ENCODE results near the gene BICDL2.

BICDL2 gene

GRCh38 chr16:2987833-2988232 lies 48.9 kb downstream of the BICDL2 start:
- Histone ChIP-seq H3K14ac (ENCODE audit: low read length) (peak overlapping the region; percentile 3), H3K18ac (ENCODE audit: low read length) (peak overlapping the region; percentile 83), H3K23ac (ENCODE audit: low read depth, low read length, poor library complexity) (no peak overlapping the region), H3K79me1 (ENCODE audit: low read depth, low read length) (no peaks in the 10 kb centered on the region), H2BK12ac (ENCODE audit: low read length) (peak overlapping the region; percentile 73), H3K27ac (replicated peaks; ENCODE audit: low read length) (no peak overlapping the region), H2AFZ (ENCODE audit: low read length) (no peak overlapping the region), H2BK5ac (ENCODE audit: low read length) (no peak overlapping the region), H3K4me1 (ENCODE audit: control insufficient read depth in 2 of 2, insufficient read depth in 1 of 2, low read depth in 1 of 2, low read length in 2 of 2) (peaks cover 0 to 6% of the 10 kb centered on the region in 2 donors), H4K91ac (ENCODE audit: low read depth, low read length, poor library complexity) (no peak overlapping the region), H3K9ac (ENCODE audit: low read depth, low read length, poor library complexity) (no peak overlapping the region), H2BK120ac (ENCODE audit: low read depth, low read length) (no peak overlapping the region), H3K4ac (ENCODE audit: low read length) (no peak overlapping the region), H3K36me3 (replicated peaks in 1 of 2; ENCODE audit: control insufficient read depth in 2 of 2, insufficient read depth in 2 of 2, low read length in 2 of 2) (no peaks in the 10 kb centered on the region), H4K8ac (ENCODE audit: low read depth, low read length) (no peak overlapping the region), H3K9me3 (replicated peaks in 1 of 2; ENCODE audit: control insufficient read depth in 2 of 2, insufficient read depth in 1 of 2, low read depth in 1 of 2, low read length in 2 of 2) (no peaks in the 10 kb centered on the region), H3K4me2 (ENCODE audit: insufficient read depth, low read length, poor library complexity, severe bottlenecking) (no peak overlapping the region), H2AK5ac (ENCODE audit: low read depth, low read length) (peak overlapping the region; percentile 56), H3K27me3 (ENCODE audit: control insufficient read depth in 3 of 3, insufficient read depth in 3 of 3, low read depth in 1 of 3, low read length in 3 of 3) (peaks cover 0 to 79% (median 0%) of the 10 kb centered on the region in 3 experiments), H3K4me3 (ENCODE audit: low read length in 2 of 2) (no peak overlapping the region), H2BK15ac (ENCODE audit: low read length) (peak overlapping the region; percentile 37)
- no peak for DNase-seq (ENCODE audit: low spot score)
- no CpG with 5 or more reads among the region's 8 CpGs for WGBS, 2 donors (ENCODE audit: extremely low coverage in 2 of 2, insufficient read length in 2 of 2, insufficient replicate concordance in 1 of 2)

GRCh38 chr16:2987286-2987685 lies 49.5 kb downstream of the BICDL2 start:
- DNase-seq (ENCODE audit: low spot score), result no peak
- Histone ChIP-seq H2BK5ac (ENCODE audit: low read length) (peak overlapping the region; percentile 53), H3K27me3 (ENCODE audit: control insufficient read depth in 3 of 3, insufficient read depth in 3 of 3, low read depth in 1 of 3, low read length in 3 of 3) (peaks cover 0 to 77% (median 0%) of the 10 kb centered on the region in 3 experiments), H3K4me2 (ENCODE audit: insufficient read depth, low read length, poor library complexity, severe bottlenecking) (no peak overlapping the region), H3K14ac (ENCODE audit: low read length) (peak overlapping the region; percentile 71), H3K4ac (ENCODE audit: low read length) (no peak overlapping the region), H2BK15ac (ENCODE audit: low read length) (peak overlapping the region; percentile 54), H3K9ac (ENCODE audit: low read depth, low read length, poor library complexity) (no peak overlapping the region), H2BK12ac (ENCODE audit: low read length) (peak overlapping the region; percentile 73), H3K18ac (ENCODE audit: low read length) (peak overlapping the region; percentile 83), H3K36me3 (replicated peaks in 1 of 2; ENCODE audit: control insufficient read depth in 2 of 2, insufficient read depth in 2 of 2, low read length in 2 of 2) (no peaks in the 10 kb centered on the region), H3K9me3 (replicated peaks in 1 of 2; ENCODE audit: control insufficient read depth in 2 of 2, insufficient read depth in 1 of 2, low read depth in 1 of 2, low read length in 2 of 2) (no peaks in the 10 kb centered on the region), H3K27ac (replicated peaks; ENCODE audit: low read length) (no peak overlapping the region), H2AK5ac (ENCODE audit: low read depth, low read length) (peak overlapping the region; percentile 88), H3K79me1 (ENCODE audit: low read depth, low read length) (no peaks in the 10 kb centered on the region), H4K8ac (ENCODE audit: low read depth, low read length) (no peak overlapping the region), H3K4me1 (ENCODE audit: control insufficient read depth in 2 of 2, insufficient read depth in 1 of 2, low read depth in 1 of 2, low read length in 2 of 2) (peaks cover 0 to 3% of the 10 kb centered on the region in 2 donors), H3K4me3 (ENCODE audit: low read length in 2 of 2) (no peak overlapping the region), H2AFZ (ENCODE audit: low read length) (no peak overlapping the region), H2BK120ac (ENCODE audit: low read depth, low read length) (no peak overlapping the region), H4K91ac (ENCODE audit: low read depth, low read length, poor library complexity) (no peak overlapping the region), H3K23ac (ENCODE audit: low read depth, low read length, poor library complexity) (no peak overlapping the region)
- no CpG with 5 or more reads among the region's 9 CpGs for WGBS, 2 donors (ENCODE audit: extremely low coverage in 2 of 2, insufficient read length in 2 of 2, insufficient replicate concordance in 1 of 2)

GRCh38 chr16:2986623-2987188 lies 50.0 kb downstream of the BICDL2 start:
- Histone ChIP-seq H2BK5ac (ENCODE audit: low read length) (peak overlapping the region; percentile 53), H4K8ac (ENCODE audit: low read depth, low read length) (no peak overlapping the region), H2BK15ac (ENCODE audit: low read length) (peak overlapping the region; percentile 54), H3K4me2 (ENCODE audit: insufficient read depth, low read length, poor library complexity, severe bottlenecking) (no peak overlapping the region), H3K4me1 (ENCODE audit: control insufficient read depth in 2 of 2, insufficient read depth in 1 of 2, low read depth in 1 of 2, low read length in 2 of 2) (peaks cover 4 to 7% of the 10 kb centered on the region in 2 donors), H3K23ac (ENCODE audit: low read depth, low read length, poor library complexity) (no peak overlapping the region), H4K91ac (ENCODE audit: low read depth, low read length, poor library complexity) (no peak overlapping the region), H2BK12ac (ENCODE audit: low read length) (no peak overlapping the region), H2BK120ac (ENCODE audit: low read depth, low read length) (no peak overlapping the region), H3K14ac (ENCODE audit: low read length) (peak overlapping the region; percentile 17), H3K27me3 (ENCODE audit: control insufficient read depth in 3 of 3, insufficient read depth in 3 of 3, low read depth in 1 of 3, low read length in 3 of 3) (peaks cover 0 to 74% (median 0%) of the 10 kb centered on the region in 3 experiments), H3K9ac (ENCODE audit: low read depth, low read length, poor library complexity) (peak overlapping the region; percentile 2), H2AK5ac (ENCODE audit: low read depth, low read length) (peak overlapping the region; percentile 88), H3K79me1 (ENCODE audit: low read depth, low read length) (no peaks in the 10 kb centered on the region), H3K9me3 (replicated peaks in 1 of 2; ENCODE audit: control insufficient read depth in 2 of 2, insufficient read depth in 1 of 2, low read depth in 1 of 2, low read length in 2 of 2) (no peaks in the 10 kb centered on the region), H3K27ac (replicated peaks; ENCODE audit: low read length) (no peak overlapping the region), H2AFZ (ENCODE audit: low read length) (no peak overlapping the region), H3K36me3 (replicated peaks in 1 of 2; ENCODE audit: control insufficient read depth in 2 of 2, insufficient read depth in 2 of 2, low read length in 2 of 2) (no peaks in the 10 kb centered on the region), H3K18ac (ENCODE audit: low read length) (peak overlapping the region; percentile 48), H3K4me3 (ENCODE audit: low read length in 2 of 2) (no peak overlapping the region), H3K4ac (ENCODE audit: low read length) (no peak overlapping the region)
- no peak for DNase-seq (ENCODE audit: low spot score)
- no CpG with 5 or more reads among the region's 17 CpGs for WGBS, 2 donors (ENCODE audit: extremely low coverage in 2 of 2, insufficient read length in 2 of 2, insufficient replicate concordance in 1 of 2)

GRCh38 chr16:2985893-2986355 lies 50.8 kb downstream of the BICDL2 start:
- DNase-seq (ENCODE audit: low spot score), result no peak
- no peak overlapping the region for H3K9ac ChIP-seq (ENCODE audit: low read depth, low read length, poor library complexity)
- H3K79me1 ChIP-seq (ENCODE audit: low read depth, low read length), result no peaks in the 10 kb centered on the region
- no peaks in the 10 kb centered on the region for H3K9me3 ChIP-seq (replicated peaks in 1 of 2; ENCODE audit: control insufficient read depth in 2 of 2, insufficient read depth in 1 of 2, low read depth in 1 of 2, low read length in 2 of 2)
- peaks cover 0 to 66% (median 0%) of the 10 kb centered on the region in 3 experiments for H3K27me3 ChIP-seq (ENCODE audit: control insufficient read depth in 3 of 3, insufficient read depth in 3 of 3, low read depth in 1 of 3, low read length in 3 of 3)
- peak overlapping the region; percentile 54 for H2BK15ac ChIP-seq (ENCODE audit: low read length)
- no peak overlapping the region for H4K91ac ChIP-seq (ENCODE audit: low read depth, low read length, poor library complexity)
- peak overlapping the region; percentile 19 for H2BK5ac ChIP-seq (ENCODE audit: low read length)
- H3K4me2 ChIP-seq (ENCODE audit: insufficient read depth, low read length, poor library complexity, severe bottlenecking), result no peak overlapping the region
- H3K14ac ChIP-seq (ENCODE audit: low read length), result peak overlapping the region; percentile 89
- H3K36me3 ChIP-seq (replicated peaks in 1 of 2; ENCODE audit: control insufficient read depth in 2 of 2, insufficient read depth in 2 of 2, low read length in 2 of 2), result no peaks in the 10 kb centered on the region
- peak overlapping the region; percentile 81 for H3K23ac ChIP-seq (ENCODE audit: low read depth, low read length, poor library complexity)
- no peak overlapping the region for H2AFZ ChIP-seq (ENCODE audit: low read length)
- no peak overlapping the region for H2BK120ac ChIP-seq (ENCODE audit: low read depth, low read length)
- H3K18ac ChIP-seq (ENCODE audit: low read length), result peak overlapping the region; percentile 28
- no peak overlapping the region for H3K27ac ChIP-seq (replicated peaks; ENCODE audit: low read length)
- H3K4ac ChIP-seq (ENCODE audit: low read length), result no peak overlapping the region
- H2AK5ac ChIP-seq (ENCODE audit: low read depth, low read length), result peak overlapping the region; percentile 89
- no peak overlapping the region for H3K4me3 ChIP-seq (ENCODE audit: low read length in 2 of 2)
- H4K8ac ChIP-seq (ENCODE audit: low read depth, low read length), result no peak overlapping the region
- peak overlapping the region; percentile 96 for H2BK12ac ChIP-seq (ENCODE audit: low read length)
- H3K4me1 ChIP-seq (ENCODE audit: control insufficient read depth in 2 of 2, insufficient read depth in 1 of 2, low read depth in 1 of 2, low read length in 2 of 2), result peaks cover 8 to 14% of the 10 kb centered on the region in 2 donors
- no CpG with 5 or more reads among the region's 15 CpGs for WGBS, 2 donors (ENCODE audit: extremely low coverage in 2 of 2, insufficient read length in 2 of 2, insufficient replicate concordance in 1 of 2)

Data from neuronal stem cell (in vitro differentiated cells).